Adrenal gland (tissue), 12 donors: ENCODE measurements around the gene HDLBP. TPM values are rescaled to one million over a fixed set of nuclear protein-coding genes. Genes with fewer than 3 reads are reported as not detected.

Experiments
- DNase-seq, 7 donors: peaks; one replicate each; pipeline ENCODE4 v3.0.0-alpha.2; 2019 to 2020
- H3K27ac ChIP-seq, 5 donors: fragments of 200-600 bp; sonication (generic) in 4 of 5; 1 replicate in 3 of 5; 2 replicates in 2 of 5; pipeline versions ENCODE4 v1.5.1 to v1.8.0; 2016 to 2020; ENCODE audit warnings: mild to moderate bottlenecking in 1 of 5
- H3K27me3 ChIP-seq: fragments of 200-600 bp; 2 replicates; pipeline ENCODE4 v1.8.0; 2021
- H3K36me3 ChIP-seq, 2 donors: fragments of 200-600 bp; replicated peaks in 1 of 2; 1 replicate in 1 of 2; 2 replicates in 1 of 2; pipeline versions ENCODE4 v1.5.1 to v1.8.0; 2018 to 2022
- H3K4me1 ChIP-seq, 2 donors: fragments of 200-600 bp; replicated peaks in 1 of 2; 1 replicate in 1 of 2; 2 replicates in 1 of 2; pipeline versions ENCODE4 v1.5.1 to v1.8.0; 2018 to 2021
- H3K4me3 ChIP-seq, 4 donors: fragments of 200-600 bp; sonication (generic) in 3 of 4; one replicate each; pipeline ENCODE4 v1.5.1; 2016 to 2018
- H3K9me3 ChIP-seq, 3 donors: fragments of 200-600 bp; sonication (generic) in 1 of 3; replicated peaks in 1 of 3; 1 replicate in 2 of 3; 2 replicates in 1 of 3; pipeline versions ENCODE4 v1.5.1 to v1.8.0; 2016 to 2021
- POLR2A ChIP-seq, 2 donors: fragments of 450-650 bp; IDR thresholded peaks; one replicate each; pipeline ENCODE4 v1.6.1; 2017; ENCODE audit warnings: antibody characterized with exemption in 2 of 2, mild to moderate bottlenecking in 2 of 2, moderate library complexity in 1 of 2
- WGBS, 4 donors: extraction: QIAGEN DNeasy Blood & Tissue Kit in 2 of 4; methylation state at CpG; one replicate each; pipeline versions ENCODE4 v1.1.5 to v1.1.7; 2013 to 2017; 5-methylcytosine and 5-hydroxymethylcytosine counted together
- intact Hi-C, 2 donors: fragments of 100-400 bp; cut with DNase I; formaldehyde crosslinking; loops; one replicate each; pipeline versions ENCODE4 v1.14.1 to v1.15.0; 2022 to 2023
- polyA plus RNA-seq, 3 donors: library from polyadenylated mRNA; stranded (reverse); fragments of 200-250 nt in 2 of 3; fragments of 350-450 nt in 1 of 3; fragmentation: Illumina TruSeq in 1 of 3; extraction: RNeasy Lipid Tissue Mini Kit (QIAGEN cat#74804) in 1 of 3; gene quantifications; one replicate each; pipeline ENCODE4 v1.2.3, GENCODE V29; 2013 to 2014
- total RNA-seq, 9 donors: library from RNA; depleted of rRNA in 4 of 9; stranded (reverse); fragments of >200 nt in 4 of 9; fragments of 120-200 nt in 1 of 9; fragmentation: NEBNext Ultra II Directional in 1 of 9; extraction: Animal tissue kit (Norgen Biotek cat#: 25700) in 1 of 9; gene quantifications; one replicate each; pipeline versions ENCODE4 v1.1.0 to v1.2.4, GENCODE V29; 2013 to 2023
- TF ChIP-seq, protein P1 (sequence below), 6 experiments: fragments of 450-650 bp in 4 of 6; fragments of 200-600 bp in 2 of 6; sonication (generic) in 1 of 6; IDR thresholded peaks; 1 replicate in 5 of 6; 2 replicates in 1 of 6; pipeline versions ENCODE4 v1.5.1 to v1.8.0; 2016 to 2021; ENCODE audit warnings: antibody characterized with exemption in 6 of 6, mild to moderate bottlenecking in 2 of 6, moderate library complexity in 1 of 6
- donor health status: healthy with polysubstance abuse.
- donor health status: Bipolar disorder and iron deficiency.
- donor health status: DM: yes; HTN: yes; CAD: no.
- donor health status: DM: no; HTN: no; CAD: no.
- donor health status: DM: no; HTN: no; CAD: no.
- donor health status: DM: yes; HTN: yes; CAD: no.

Gene HDLBP
- total and polyA plus RNA-seq, 12 donors = 295 to 880 (median 454) TPM

DNA sequence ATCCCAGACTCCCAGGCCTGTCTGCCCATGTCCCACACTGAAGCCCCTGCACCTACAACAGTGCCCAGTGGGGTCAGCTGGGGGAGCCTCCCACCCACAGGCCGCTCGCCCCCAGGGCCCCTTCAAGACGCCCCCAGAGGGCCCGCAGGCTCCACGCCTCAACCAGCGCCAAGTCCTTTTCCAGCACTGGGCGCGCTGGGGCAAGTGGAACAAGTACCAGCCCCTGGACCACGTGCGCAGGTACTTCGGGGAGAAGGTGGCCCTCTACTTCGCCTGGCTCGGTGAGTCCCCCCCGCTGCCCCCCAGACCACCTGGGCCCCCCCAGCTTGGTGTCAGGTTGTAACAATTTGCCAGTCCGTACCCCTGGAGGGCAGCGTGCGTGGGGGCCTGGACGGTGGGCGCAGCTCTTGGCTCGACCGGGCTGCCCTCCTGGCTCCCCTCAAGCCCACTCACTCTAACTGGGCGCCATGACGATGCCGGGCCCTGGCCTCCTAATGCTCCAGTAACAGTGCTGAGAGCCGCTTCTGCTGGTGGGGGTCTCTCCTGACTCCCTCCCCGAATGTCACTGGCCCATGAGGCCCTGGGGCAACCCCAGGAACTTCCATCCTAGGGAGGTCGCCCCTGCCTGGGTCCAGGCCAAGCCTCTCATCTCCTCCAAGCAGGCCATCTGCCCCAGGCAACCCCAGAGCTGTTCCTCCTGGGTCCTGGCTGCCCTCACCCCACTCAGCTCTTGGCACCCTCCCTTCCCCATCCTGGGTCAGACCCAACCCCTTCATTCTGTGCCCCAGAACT is 112.1 kb downstream of the HDLBP start:
- intact Hi-C loops = no loop called here
- no peaks in the 10 kb centered on the region for H3K27me3 ChIP-seq
- no peak for DNase-seq
- 93 to 95% (median 93%) methylated on average over 19 to 27 of the region's 27 CpGs for WGBS, 4 donors
- H3K36me3 ChIP-seq = no peaks in the 10 kb centered on the region
- H3K4me3 ChIP-seq = no peak overlapping the region
- no peak for TF ChIP-seq POLR2A (IDR thresholded peaks at IDR 0.05)
- TF ChIP-seq, protein P1, sequence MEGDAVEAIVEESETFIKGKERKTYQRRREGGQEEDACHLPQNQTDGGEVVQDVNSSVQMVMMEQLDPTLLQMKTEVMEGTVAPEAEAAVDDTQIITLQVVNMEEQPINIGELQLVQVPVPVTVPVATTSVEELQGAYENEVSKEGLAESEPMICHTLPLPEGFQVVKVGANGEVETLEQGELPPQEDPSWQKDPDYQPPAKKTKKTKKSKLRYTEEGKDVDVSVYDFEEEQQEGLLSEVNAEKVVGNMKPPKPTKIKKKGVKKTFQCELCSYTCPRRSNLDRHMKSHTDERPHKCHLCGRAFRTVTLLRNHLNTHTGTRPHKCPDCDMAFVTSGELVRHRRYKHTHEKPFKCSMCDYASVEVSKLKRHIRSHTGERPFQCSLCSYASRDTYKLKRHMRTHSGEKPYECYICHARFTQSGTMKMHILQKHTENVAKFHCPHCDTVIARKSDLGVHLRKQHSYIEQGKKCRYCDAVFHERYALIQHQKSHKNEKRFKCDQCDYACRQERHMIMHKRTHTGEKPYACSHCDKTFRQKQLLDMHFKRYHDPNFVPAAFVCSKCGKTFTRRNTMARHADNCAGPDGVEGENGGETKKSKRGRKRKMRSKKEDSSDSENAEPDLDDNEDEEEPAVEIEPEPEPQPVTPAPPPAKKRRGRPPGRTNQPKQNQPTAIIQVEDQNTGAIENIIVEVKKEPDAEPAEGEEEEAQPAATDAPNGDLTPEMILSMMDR (IDR thresholded peaks at IDR 0.05) = no peak
- no peak overlapping the region for H3K27ac ChIP-seq
- no peaks in the 10 kb centered on the region for H3K4me1 ChIP-seq
- no peaks in the 10 kb centered on the region for H3K9me3 ChIP-seq

- WGBS, 4 donors = 75 to 95% (median 87%) methylated on average over 3 to 9 of the region's 9 CpGs
- no peak overlapping the region for H3K4me3 ChIP-seq
- H3K27ac ChIP-seq = no peak overlapping the region
- H3K9me3 ChIP-seq = no peaks in the 10 kb centered on the region
- intact Hi-C loops = no loop called here
- no peaks in the 10 kb centered on the region for H3K27me3 ChIP-seq
- DNase-seq = no peak
- TF ChIP-seq POLR2A (IDR thresholded peaks at IDR 0.05) = no peak
- TF ChIP-seq, protein P1 (IDR thresholded peaks at IDR 0.05) = no peak
- no peaks in the 10 kb centered on the region for H3K4me1 ChIP-seq
- no peaks in the 10 kb centered on the region for H3K36me3 ChIP-seq
Measured at GRCh38 chr2:241202681-241203080, 112.8 kb downstream of the HDLBP start.

GRCh38 chr2:241202268-241202585 is 113.2 kb downstream of the HDLBP start:
- H3K9me3 ChIP-seq = no peaks in the 10 kb centered on the region
- no peaks in the 10 kb centered on the region for H3K4me1 ChIP-seq
- H3K4me3 ChIP-seq = no peak overlapping the region
- 88 to 94% (median 88%) methylated on average over 11 to 15 of the region's 15 CpGs; no CpG with 5 or more reads in 1 of the 4 donors for WGBS, 4 donors
- DNase-seq = no peak
- no peak for TF ChIP-seq POLR2A (IDR thresholded peaks at IDR 0.05)
- TF ChIP-seq, protein P1 (IDR thresholded peaks at IDR 0.05) = no peak
- no peak overlapping the region for H3K27ac ChIP-seq
- no peaks in the 10 kb centered on the region for H3K36me3 ChIP-seq
- H3K27me3 ChIP-seq = no peaks in the 10 kb centered on the region
- intact Hi-C loops = no loop called here

GRCh38 chr2:241201445-241202267 is 113.8 kb downstream of the HDLBP start:
- H3K4me3 ChIP-seq = no peak overlapping the region
- no peaks in the 10 kb centered on the region for H3K9me3 ChIP-seq
- TF ChIP-seq POLR2A (IDR thresholded peaks at IDR 0.05) = no peak
- TF ChIP-seq, protein P1 (IDR thresholded peaks at IDR 0.05) = no peak
- WGBS, 4 donors = 79 to 100% (median 87%) methylated on average over 1 to 24 of the region's 24 CpGs
- intact Hi-C loops = no loop called here
- no peaks in the 10 kb centered on the region for H3K27me3 ChIP-seq
- H3K27ac ChIP-seq = no peak overlapping the region
- H3K4me1 ChIP-seq = no peaks in the 10 kb centered on the region
- DNase-seq = no peak
- no peaks in the 10 kb centered on the region for H3K36me3 ChIP-seq
